ENCODE data around the gene ZCWPW1. TPM values are rescaled to one million over a fixed set of nuclear protein-coding genes. Genes with fewer than 3 reads are reported as not detected.

Gene ZCWPW1
- total and polyA plus RNA-seq, 2 of the 8 experiments (the other 6 are each of a cell fraction or from before 2014, with no cell fraction given): 0.51 to 1.4 TPM

- H3K27me3 ChIP-seq (replicated peaks in 1 of 4; ENCODE audit: control insufficient read depth in 3 of 4, extremely low read depth in 1 of 4, insufficient read depth in 3 of 4, low read length in 3 of 4): no peaks in the 10 kb centered on the region
- H3K27ac ChIP-seq (ENCODE audit: low read depth, low read length): no peak overlapping the region
- no peak overlapping the region for H4K91ac ChIP-seq (replicated peaks; ENCODE audit: insufficient read length, low read length)
- H3K9me3 ChIP-seq (ENCODE audit: insufficient read depth in 2 of 2, low read depth in 1 of 2, low read length in 1 of 2): no peaks in the 10 kb centered on the region
- 0 out of 2 replicates have a peak overlapping the region, but pooled peaks have one; percentile 26 for H2BK5ac ChIP-seq (ENCODE audit: low read depth, low read length)
- no peak overlapping the region for H2AFZ ChIP-seq (ENCODE audit: low read length)
- H3K79me1 ChIP-seq (ENCODE audit: low read depth, low read length): peaks cover 2% of the 10 kb centered on the region; the same call in 1 of the 2 replicates
- no peak overlapping the region for H3K23ac ChIP-seq (ENCODE audit: insufficient read length)
- DNase-seq (ENCODE audit: low read depth in 1 of 2, low spot score in 2 of 2) (no peak), FAIRE-seq (no peak)
- no peak overlapping the region for H3K4me2 ChIP-seq (ENCODE audit: insufficient read depth in 1 of 2, low read depth in 2 of 2, low read length in 2 of 2)
- H2BK20ac ChIP-seq (ENCODE audit: low read length): no peak overlapping the region
- no peak overlapping the region for H2AK5ac ChIP-seq (ENCODE audit: low read depth, low read length)
- no peak overlapping the region for H3K18ac ChIP-seq (ENCODE audit: extremely low read depth, low read length)
- no peak overlapping the region for H3K9ac ChIP-seq (replicated peaks in 1 of 4; ENCODE audit: extremely low read depth in 1 of 4, low read depth in 3 of 4, low read length in 3 of 4)
- 91% methylated on average over 15 of the region's 16 CpGs; no CpG with 5 or more reads in 1 of the 2 experiments for WGBS, 2 experiments (ENCODE audit: extremely low coverage in 1 of 2, insufficient coverage in 1 of 2, insufficient read length in 1 of 2, insufficient replicate concordance in 2 of 2, low coverage in 1 of 2, low lambda C conversion rate in 2 of 2, missing lambda C conversion rate in 1 of 2)
- peaks cover 6 to 41% (median 13%) of the 10 kb centered on the region in 4 experiments for H3K36me3 ChIP-seq (ENCODE audit: control insufficient read depth in 2 of 4, insufficient read depth in 4 of 4, low read length in 3 of 4)
- no peaks in the 10 kb centered on the region for H3K79me2 ChIP-seq (ENCODE audit: control insufficient read depth in 1 of 2, insufficient read depth in 2 of 2, low read length in 2 of 2)
- H2BK120ac ChIP-seq (replicated peaks; ENCODE audit: low read depth, low read length): no peak overlapping the region
- peaks cover 0 to 15% (median 11%) of the 10 kb centered on the region in 4 experiments; a peak in 6 of 7 replicates for H3K4me1 ChIP-seq (replicated peaks in 1 of 4; ENCODE audit: control insufficient read depth in 3 of 4, insufficient read depth in 4 of 4, low read length in 3 of 4)
- CTCF ChIA-PET (ENCODE audit: partially characterized antibody): interaction anchor here (1.2 kb wide), 1 partner anchor 35 kb away, joined by 3 read pairs; no protein-coding TSS in a partner anchor
- H3K14ac ChIP-seq (ENCODE audit: insufficient read length): no peak overlapping the region
- H3K56ac ChIP-seq (replicated peaks; ENCODE audit: insufficient read length, low read depth, low read length): no peak overlapping the region
- no peak overlapping the region for H3K4me3 ChIP-seq (ENCODE audit: extremely low read depth in 1 of 4, insufficient read depth in 2 of 4, low read depth in 3 of 4, low read length in 4 of 4)
- H2BK15ac ChIP-seq (ENCODE audit: low read length): no peak overlapping the region
- H2BK12ac ChIP-seq (ENCODE audit: low read depth, low read length): no peak overlapping the region
- no peaks in the 10 kb centered on the region for H4K20me1 ChIP-seq (replicated peaks in 1 of 2; ENCODE audit: control insufficient read depth in 1 of 2, insufficient read depth in 2 of 2, low read length in 2 of 2)
- no peaks in the 10 kb centered on the region for H3K23me2 ChIP-seq (ENCODE audit: low read depth, low read length)
- POLR2A ChIA-PET (ENCODE audit: partially characterized antibody): interaction anchor here (0.7 to 1.5 kb wide), 6 partner anchors 10 to 236 kb away, joined by 3 to 6 read pairs (median 3); no protein-coding TSS in a partner anchor
- no peak overlapping the region for H3K4ac ChIP-seq (replicated peaks; ENCODE audit: insufficient read length, low read depth, low read length)
- no peak overlapping the region for H4K8ac ChIP-seq (ENCODE audit: extremely low read depth, insufficient read depth, low read length)
- H4K5ac ChIP-seq (ENCODE audit: insufficient read length, low read depth, low read length): no peak overlapping the region
- TF ChIP-seq HDAC2 (IDR thresholded peaks at IDR 0.05; ENCODE audit: borderline replicate concordance in 1 of 2, low read depth in 2 of 2, low read length in 2 of 2) (no peak), KDM4A (IDR thresholded peaks at IDR 0.05; ENCODE audit: low read depth, low read length, severe bottlenecking) (no peak), KDM5A (IDR thresholded peaks at IDR 0.05; ENCODE audit: low read length) (no peak), USF2 (IDR thresholded peaks at IDR 0.05; ENCODE audit: low read length) (no peak), JUN (IDR thresholded peaks at IDR 0.05; ENCODE audit: low read depth, low read length) (no peak), POLR2AphosphoS5 (IDR thresholded peaks at IDR 0.05; ENCODE audit: low read depth, low read length) (peak; percentile 26; the same call in 1 of the 2 replicates), KDM1A (IDR thresholded peaks at IDR 0.05; ENCODE audit: borderline replicate concordance, low read length) (no peak), YY1 (IDR thresholded peaks at IDR 0.05; ENCODE audit: low read depth, low read length) (no peak), TAF1 (IDR thresholded peaks at IDR 0.05; ENCODE audit: low read depth, low read length) (no peak), CREB1 (IDR thresholded peaks at IDR 0.05) (no peak), SAP30 (IDR thresholded peaks at IDR 0.05; ENCODE audit: insufficient read depth, insufficient replicate concordance, low read length) (no peak)
Observed at GRCh38 chr7:100366411-100367250, 61.9 kb downstream of the ZCWPW1 start.
